Measurements from ENCODE around the gene ZNF324. TPM values are rescaled to one million over a fixed set of nuclear protein-coding genes. Genes with fewer than 3 reads are reported as not detected.
"Not testable (repeated sequence)": the region's sequence is repeated elsewhere in the genome, so short reads cannot be mapped to it uniquely, and the experiment has no call there.

The ZNF324 gene
- total RNA-seq, 1 experiment from 2014 or later: 4.7 TPM

DNA sequence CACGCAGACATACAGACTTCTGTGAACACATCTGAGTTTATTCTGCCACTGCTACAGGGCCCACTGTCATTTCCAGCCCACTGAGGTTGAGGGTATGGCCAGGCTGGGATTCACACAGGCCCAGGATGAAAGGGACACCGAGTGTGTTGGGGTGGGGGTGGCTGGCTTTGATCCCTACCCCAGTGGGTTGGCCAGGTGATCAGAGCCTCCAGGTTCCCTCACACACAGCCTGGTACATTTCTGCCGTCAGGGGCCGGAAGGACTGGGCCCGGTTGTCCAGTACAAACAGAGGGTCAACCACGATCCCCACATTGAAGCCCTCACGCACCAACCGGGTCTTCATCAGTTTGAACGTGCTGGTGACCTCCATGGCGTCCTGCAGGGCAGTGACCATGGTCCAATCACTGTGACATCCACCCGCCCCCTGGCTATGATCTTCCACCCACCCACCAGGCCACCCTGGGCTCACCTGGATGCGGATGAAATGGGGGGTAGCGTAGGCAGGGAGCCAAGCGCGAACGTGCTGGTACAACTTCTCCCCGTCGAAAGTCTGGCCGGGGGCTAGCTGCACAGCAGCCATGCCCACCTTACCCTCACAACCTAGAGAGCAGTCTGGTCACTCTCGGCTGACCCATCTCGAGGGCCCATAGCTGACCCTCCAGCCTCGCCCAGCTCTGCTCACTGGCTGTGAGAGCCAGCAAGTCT, 31.6 kb downstream of the ZNF324 start:
- DNase-seq (ENCODE audit: extremely low read depth, low read depth): no peak

- DNase-seq (ENCODE audit: extremely low read depth, low read depth): peak; percentile 98
These were observed 32.4 kb downstream of the ZNF324 start for GRCh38 chr19:58499021-58499927.

DNA sequence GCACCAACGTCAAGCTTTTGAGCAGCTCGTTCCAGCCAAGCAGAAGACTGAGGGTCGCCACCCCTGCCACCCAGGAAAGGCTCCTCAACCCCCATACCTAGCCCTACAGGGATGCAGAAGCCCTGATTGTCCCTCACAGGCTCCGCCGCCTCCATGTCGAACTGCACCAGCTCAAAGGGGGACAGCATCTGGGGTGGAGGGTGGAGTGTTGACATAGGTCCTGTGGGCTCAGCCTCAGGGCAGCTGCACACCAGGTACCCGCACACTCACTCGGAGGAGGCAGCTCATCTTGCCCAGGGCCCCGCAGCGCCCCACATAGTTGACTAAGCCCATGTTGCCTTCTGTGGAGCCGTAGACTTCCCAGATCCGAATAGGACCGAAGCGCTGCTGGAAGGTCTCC, 33.4 kb downstream of the ZNF324 start:
- DNase-seq (ENCODE audit: extremely low read depth, low read depth): no peak

- not testable (repeated sequence) for DNase-seq (ENCODE audit: extremely low read depth, low read depth)
These were observed 40.8 kb downstream of the ZNF324 start for GRCh38 chr19:58507602-58508223.

- DNase-seq (ENCODE audit: extremely low read depth, low read depth): no peak
These were observed 42.8 kb downstream of the ZNF324 start for GRCh38 chr19:58509731-58510083.

- DNase-seq (ENCODE audit: extremely low read depth, low read depth): no peak
These were observed 43.4 kb downstream of the ZNF324 start for GRCh38 chr19:58510084-58510862.

DNA sequence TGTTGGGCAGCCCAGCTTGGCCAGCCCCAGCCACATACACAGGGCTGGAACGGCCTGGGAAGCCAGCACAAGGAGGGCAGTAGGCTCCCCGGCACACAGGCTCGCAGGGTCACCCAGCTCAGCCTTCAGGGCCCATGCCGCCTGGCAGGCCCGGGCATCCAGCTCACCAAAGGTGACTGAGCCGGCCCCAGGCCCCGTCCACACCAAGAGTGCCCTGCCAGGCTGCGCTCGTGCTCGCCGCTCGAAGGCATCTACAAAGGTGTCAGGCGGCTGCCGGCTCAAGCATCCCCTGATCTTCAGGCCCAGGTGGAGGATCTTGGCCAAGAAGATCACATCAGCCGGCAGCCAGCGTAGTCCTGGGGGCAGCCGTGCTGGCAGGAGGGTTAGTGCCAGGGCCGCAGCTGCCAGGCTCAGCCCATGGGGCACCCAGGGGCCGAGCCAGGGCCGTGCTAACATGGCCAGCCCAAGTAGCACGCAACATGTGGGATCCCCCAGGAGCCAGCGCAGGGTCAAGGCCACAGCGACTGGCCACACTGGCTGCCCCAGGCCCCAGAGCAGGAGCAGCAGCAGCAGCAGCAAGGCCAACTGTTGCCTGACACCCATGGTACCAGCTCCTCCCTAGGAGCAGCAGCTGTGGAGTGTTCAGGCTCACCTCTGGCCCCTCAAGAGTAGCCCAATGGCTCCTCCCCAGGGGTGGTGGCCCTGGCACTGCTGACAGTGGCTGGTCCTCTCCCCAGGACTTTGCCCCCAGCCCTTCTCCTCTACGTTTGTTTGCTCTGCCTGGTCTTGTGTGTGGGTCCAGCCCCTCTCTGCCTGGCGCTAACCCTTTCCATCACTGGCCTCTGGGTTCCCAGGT, 44.7 kb downstream of the ZNF324 start, which contains the start of gene SLC27A5:
Gene SLC27A5, minus strand, starts transcription at position 640 of the 856 bp plus-strand sequence. Its CDS starts 37 bp downstream, at position 603.
- no peak for DNase-seq (ENCODE audit: extremely low read depth, low read depth)

DNA sequence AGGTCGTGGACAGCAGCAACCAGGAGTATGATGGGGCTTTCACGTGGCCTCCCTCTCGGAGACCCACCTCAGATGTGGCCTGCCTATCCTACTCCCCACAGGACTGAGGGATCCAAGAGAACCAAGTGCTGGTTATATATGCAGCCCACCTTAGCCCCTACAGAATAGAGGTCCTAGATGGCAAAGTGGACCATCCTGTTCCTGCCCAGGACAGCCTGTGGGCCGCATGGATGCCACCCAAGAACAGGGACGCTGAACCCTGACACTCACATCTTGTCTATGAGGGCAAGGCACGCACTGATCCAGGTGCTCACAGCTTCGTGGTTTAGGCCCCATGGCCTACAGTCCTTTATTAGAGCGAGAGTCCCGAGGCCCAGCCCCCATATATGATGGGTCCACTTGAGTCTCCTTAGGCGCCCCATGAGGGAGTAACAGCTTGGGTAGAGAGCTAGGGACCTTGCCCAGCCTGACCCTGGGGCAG, 46.4 kb downstream of the ZNF324 start:
- DNase-seq (ENCODE audit: extremely low read depth, low read depth): no peak

GRCh38 chr19:58513694-58514563, 47.0 kb downstream of the ZNF324 start:
- DNase-seq (ENCODE audit: extremely low read depth, low read depth): peak; percentile 85

GRCh38 chr19:58514564-58515022, 47.7 kb downstream of the ZNF324 start:
- no peak for DNase-seq (ENCODE audit: extremely low read depth, low read depth)

- no peak for DNase-seq (ENCODE audit: extremely low read depth, low read depth)
These were observed 48.4 kb downstream of the ZNF324 start for GRCh38 chr19:58515259-58515658.

DNA sequence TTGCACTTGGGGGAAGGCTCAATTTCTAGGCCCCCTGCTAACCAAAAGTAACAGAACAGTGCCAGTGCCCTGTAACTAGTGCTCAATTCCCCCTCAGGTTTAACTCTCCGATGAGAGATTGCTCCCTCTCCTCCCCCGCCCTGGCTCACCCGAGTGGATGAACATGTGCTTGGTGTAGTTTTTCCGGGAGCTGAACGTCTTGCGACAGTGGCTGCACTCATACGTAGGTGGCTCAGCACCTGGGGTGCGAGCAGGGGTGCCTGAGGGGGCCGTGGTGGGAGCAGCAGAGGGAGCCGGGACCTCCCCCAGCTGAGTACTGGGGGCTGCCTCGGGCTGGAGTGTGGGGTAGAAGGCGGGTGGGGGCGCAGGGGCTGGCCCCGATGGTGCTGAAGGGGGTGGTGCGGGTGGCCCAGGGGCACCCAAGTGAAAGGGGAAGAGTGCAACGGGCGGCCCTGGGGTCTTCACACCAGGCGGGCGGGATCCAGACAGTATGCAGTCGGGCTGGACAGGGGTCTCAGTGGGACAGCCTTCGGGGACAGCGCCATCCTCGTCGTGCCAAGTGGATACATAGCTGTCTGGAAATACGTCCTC, 49.5 kb downstream of the ZNF324 start:
- DNase-seq (ENCODE audit: extremely low read depth, low read depth): no peak

GRCh38 chr19:58516964-58517833, 50.3 kb downstream of the ZNF324 start:
- no peak for DNase-seq (ENCODE audit: extremely low read depth, low read depth)

GRCh38 chr19:58518256-58519086, 51.6 kb downstream of the ZNF324 start:
- DNase-seq (ENCODE audit: extremely low read depth, low read depth): no peak

DNA sequence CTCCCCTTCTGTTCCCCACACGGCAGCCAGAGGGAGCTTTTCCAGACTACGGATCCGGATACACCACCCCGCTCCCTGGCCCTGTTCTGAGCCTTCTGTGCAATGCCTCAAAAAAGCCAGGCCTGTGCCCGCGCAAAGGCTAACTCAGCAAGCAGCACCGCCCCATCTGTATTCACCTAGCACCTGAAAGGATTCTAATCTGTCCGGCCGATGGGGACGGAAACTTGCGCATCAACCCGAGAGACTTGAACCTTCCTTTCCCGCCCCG, 52.1 kb downstream of the ZNF324 start:
- DNase-seq (ENCODE audit: extremely low read depth, low read depth): peak; percentile 62

Data from NCI-H460 (cell line).